ENCODE data around the gene CFAP20DC. TPM values are rescaled to one million over a fixed set of nuclear protein-coding genes. Genes with fewer than 3 reads are reported as not detected.

Gene CFAP20DC
- total and polyA plus RNA-seq, 2 of the 13 experiments (the other 11 are each of a cell fraction or from before 2014, with no cell fraction given): not detected

DNA sequence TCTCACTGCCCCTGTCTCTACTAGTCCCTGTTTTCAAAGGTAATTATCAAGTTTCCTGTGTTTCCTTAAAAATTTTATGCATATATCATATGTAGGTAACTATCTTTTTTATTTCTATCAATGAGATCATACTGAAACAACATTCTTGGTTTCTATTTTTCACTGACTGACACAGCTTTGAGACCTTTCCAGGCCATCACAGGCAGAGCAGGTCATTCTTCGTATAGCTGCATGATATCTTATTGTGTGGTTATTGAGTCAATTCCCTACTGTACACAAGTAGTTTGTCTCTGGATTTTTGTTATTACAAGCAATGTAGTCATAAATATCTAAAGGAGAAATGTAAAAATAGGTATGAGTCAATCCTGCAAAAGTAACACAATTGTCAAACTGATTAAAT, 169.6 kb downstream of the CFAP20DC start:
- in situ Hi-C loops (cut with HindIII; ENCODE audit: extremely low pct_ligation_motif_present, low pct_unique_long_range_greater_than_20kb): no loop called here
- Histone ChIP-seq H3K9me3 (ENCODE audit: low read length) (no peaks in the 10 kb centered on the region), H3K36me3 (replicated peaks in 1 of 2; ENCODE audit: control insufficient read depth in 1 of 2, insufficient read depth in 2 of 2, low read length in 2 of 2) (no peaks in the 10 kb centered on the region), H4K20me1 (ENCODE audit: insufficient read depth, low read length) (no peaks in the 10 kb centered on the region), H3K4me1 (ENCODE audit: insufficient read depth, low read length) (no peaks in the 10 kb centered on the region), H3K4me2 (ENCODE audit: low read depth, low read length) (no peak overlapping the region), H3K79me2 (ENCODE audit: insufficient read depth, low read length) (no peaks in the 10 kb centered on the region), H3K4me3 (replicated peaks in 1 of 3; ENCODE audit: insufficient read depth in 1 of 3, low read depth in 2 of 3, low read length in 3 of 3) (no peak overlapping the region), H3K9ac (ENCODE audit: insufficient read depth, low read depth, low read length) (no peak overlapping the region), H3K27ac (ENCODE audit: extremely low read length, insufficient read depth, low read length) (no peak overlapping the region), H2AFZ (ENCODE audit: low read length) (no peak overlapping the region), H3K27me3 (ENCODE audit: control insufficient read depth in 1 of 2, insufficient read depth in 2 of 2, low read length in 2 of 2) (0 out of 5 replicates have a peak, but pooled peaks cover 0 to 3% of the 10 kb centered on the region in 2 experiments)
- no TSS peak for BruUV-seq (replicated peaks)
- DNase-seq (ENCODE audit: low spot score): no peak
- no peak for ATAC-seq
- TF ChIP-seq, protein P1, sequence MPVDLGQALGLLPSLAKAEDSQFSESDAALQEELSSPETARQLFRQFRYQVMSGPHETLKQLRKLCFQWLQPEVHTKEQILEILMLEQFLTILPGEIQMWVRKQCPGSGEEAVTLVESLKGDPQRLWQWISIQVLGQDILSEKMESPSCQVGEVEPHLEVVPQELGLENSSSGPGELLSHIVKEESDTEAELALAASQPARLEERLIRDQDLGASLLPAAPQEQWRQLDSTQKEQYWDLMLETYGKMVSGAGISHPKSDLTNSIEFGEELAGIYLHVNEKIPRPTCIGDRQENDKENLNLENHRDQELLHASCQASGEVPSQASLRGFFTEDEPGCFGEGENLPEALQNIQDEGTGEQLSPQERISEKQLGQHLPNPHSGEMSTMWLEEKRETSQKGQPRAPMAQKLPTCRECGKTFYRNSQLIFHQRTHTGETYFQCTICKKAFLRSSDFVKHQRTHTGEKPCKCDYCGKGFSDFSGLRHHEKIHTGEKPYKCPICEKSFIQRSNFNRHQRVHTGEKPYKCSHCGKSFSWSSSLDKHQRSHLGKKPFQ (CRISPR knock-in tag; IDR thresholded peaks at IDR 0.05; ENCODE audit: insufficient replicate concordance): no peak
- TF ChIP-seq SOX6 (IDR thresholded peaks at IDR 0.05): no peak
- no peak for TF ChIP-seq SOX6 (CRISPR knock-in tag; IDR thresholded peaks at IDR 0.05)
- TF ChIP-seq, protein P2, sequence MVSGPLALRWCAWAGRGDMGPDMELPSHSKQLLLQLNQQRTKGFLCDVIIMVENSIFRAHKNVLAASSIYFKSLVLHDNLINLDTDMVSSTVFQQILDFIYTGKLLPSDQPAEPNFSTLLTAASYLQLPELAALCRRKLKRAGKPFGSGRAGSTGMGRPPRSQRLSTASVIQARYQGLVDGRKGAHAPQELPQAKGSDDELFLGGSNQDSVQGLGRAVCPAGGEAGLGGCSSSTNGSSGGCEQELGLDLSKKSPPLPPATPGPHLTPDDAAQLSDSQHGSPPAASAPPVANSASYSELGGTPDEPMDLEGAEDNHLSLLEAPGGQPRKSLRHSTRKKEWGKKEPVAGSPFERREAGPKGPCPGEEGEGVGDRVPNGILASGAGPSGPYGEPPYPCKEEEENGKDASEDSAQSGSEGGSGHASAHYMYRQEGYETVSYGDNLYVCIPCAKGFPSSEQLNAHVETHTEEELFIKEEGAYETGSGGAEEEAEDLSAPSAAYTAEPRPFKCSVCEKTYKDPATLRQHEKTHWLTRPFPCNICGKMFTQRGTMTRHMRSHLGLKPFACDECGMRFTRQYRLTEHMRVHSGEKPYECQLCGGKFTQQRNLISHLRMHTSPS (CRISPR knock-in tag; IDR thresholded peaks at IDR 0.05; ENCODE audit: low read depth): no peak
- no peak for TF ChIP-seq ZNF20 (CRISPR knock-in tag; IDR thresholded peaks at IDR 0.05)
- no peak for TF ChIP-seq REPIN1 (CRISPR knock-in tag; IDR thresholded peaks at IDR 0.05; ENCODE audit: borderline replicate concordance, low read depth)
- TF ChIP-seq RELA (CRISPR knock-in tag; IDR thresholded peaks at IDR 0.05): no peak
- no peak for TF ChIP-seq ZNF124 (CRISPR knock-in tag; IDR thresholded peaks at IDR 0.05)
- TF ChIP-seq WIZ (CRISPR knock-in tag; IDR thresholded peaks at IDR 0.05): no peak
- no peak for TF ChIP-seq DNMT1 (CRISPR knock-in tag; IDR thresholded peaks at IDR 0.05)
- TF ChIP-seq PAWR (CRISPR knock-in tag; IDR thresholded peaks at IDR 0.05; ENCODE audit: borderline replicate concordance): no peak
- TF ChIP-seq, protein P3, sequence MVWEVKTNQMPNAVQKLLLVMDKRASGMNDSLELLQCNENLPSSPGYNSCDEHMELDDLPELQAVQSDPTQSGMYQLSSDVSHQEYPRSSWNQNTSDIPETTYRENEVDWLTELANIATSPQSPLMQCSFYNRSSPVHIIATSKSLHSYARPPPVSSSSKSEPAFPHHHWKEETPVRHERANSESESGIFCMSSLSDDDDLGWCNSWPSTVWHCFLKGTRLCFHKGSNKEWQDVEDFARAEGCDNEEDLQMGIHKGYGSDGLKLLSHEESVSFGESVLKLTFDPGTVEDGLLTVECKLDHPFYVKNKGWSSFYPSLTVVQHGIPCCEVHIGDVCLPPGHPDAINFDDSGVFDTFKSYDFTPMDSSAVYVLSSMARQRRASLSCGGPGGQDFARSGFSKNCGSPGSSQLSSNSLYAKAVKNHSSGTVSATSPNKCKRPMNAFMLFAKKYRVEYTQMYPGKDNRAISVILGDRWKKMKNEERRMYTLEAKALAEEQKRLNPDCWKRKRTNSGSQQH (CRISPR knock-in tag; IDR thresholded peaks at IDR 0.05; ENCODE audit: low read depth): no peak
- TF ChIP-seq CEBPB (IDR thresholded peaks at IDR 0.05; ENCODE audit: borderline replicate concordance, low read depth, low read length): no peak
- TF ChIP-seq NRL (CRISPR knock-in tag; IDR thresholded peaks at IDR 0.05; ENCODE audit: borderline replicate concordance): no peak
- TF ChIP-seq, protein P4, sequence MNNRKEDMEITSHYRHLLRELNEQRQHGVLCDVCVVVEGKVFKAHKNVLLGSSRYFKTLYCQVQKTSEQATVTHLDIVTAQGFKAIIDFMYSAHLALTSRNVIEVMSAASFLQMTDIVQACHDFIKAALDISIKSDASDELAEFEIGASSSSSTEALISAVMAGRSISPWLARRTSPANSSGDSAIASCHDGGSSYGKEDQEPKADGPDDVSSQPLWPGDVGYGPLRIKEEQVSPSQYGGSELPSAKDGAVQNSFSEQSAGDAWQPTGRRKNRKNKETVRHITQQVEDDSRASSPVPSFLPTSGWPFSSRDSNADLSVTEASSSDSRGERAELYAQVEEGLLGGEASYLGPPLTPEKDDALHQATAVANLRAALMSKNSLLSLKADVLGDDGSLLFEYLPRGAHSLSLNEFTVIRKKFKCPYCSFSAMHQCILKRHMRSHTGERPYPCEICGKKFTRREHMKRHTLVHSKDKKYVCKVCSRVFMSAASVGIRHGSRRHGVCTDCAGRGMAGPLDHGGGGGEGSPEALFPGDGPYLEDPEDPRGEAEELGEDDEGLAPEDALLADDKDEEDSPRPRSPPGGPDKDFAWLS (CRISPR knock-in tag; IDR thresholded peaks at IDR 0.05; ENCODE audit: borderline replicate concordance): no peak
- TF ChIP-seq, protein P5, sequence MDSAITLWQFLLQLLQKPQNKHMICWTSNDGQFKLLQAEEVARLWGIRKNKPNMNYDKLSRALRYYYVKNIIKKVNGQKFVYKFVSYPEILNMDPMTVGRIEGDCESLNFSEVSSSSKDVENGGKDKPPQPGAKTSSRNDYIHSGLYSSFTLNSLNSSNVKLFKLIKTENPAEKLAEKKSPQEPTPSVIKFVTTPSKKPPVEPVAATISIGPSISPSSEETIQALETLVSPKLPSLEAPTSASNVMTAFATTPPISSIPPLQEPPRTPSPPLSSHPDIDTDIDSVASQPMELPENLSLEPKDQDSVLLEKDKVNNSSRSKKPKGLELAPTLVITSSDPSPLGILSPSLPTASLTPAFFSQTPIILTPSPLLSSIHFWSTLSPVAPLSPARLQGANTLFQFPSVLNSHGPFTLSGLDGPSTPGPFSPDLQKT (CRISPR knock-in tag; IDR thresholded peaks at IDR 0.05; ENCODE audit: borderline replicate concordance): no peak
- no peak for TF ChIP-seq SYNCRIP (IDR thresholded peaks at IDR 0.05; ENCODE audit: insufficient read depth, low read depth, low read length)
- TF ChIP-seq PPARG (CRISPR knock-in tag; conservative IDR thresholded peaks at IDR 0.05): no peak
- WGBS (ENCODE audit: low lambda C conversion rate): 31% methylated on average over 1 of the region's 1 CpG
- ChIA-PET CTCF (ENCODE audit: low intra/inter-chr PET ratio, low total read pairs) (no interaction called here), POLR2A (no interaction called here)
- FAIRE-seq: no peak
- intact Hi-C loops (cut with micrococcal nuclease; ENCODE audit: unreplicated experiment): no loop called here

All from HepG2 (cell line).